NB4 (cell line): Measurements from ENCODE around the gene PRUNE2.

ENCODE experiments used
- DNase-seq: peaks from one replicate; pipeline ENCODE4 v3.0.0; 2010; ENCODE audit warnings: low read depth
- H3K4me3 ChIP-seq: one replicate; pipeline ENCODE4 v1.5.1; 2011; ENCODE audit warnings: mild to moderate bottlenecking, low read depth, low read length, moderate library complexity
- CTCF ChIP-seq: IDR thresholded peaks from one replicate; pipeline ENCODE4 v1.5.1; 2012; ENCODE audit warnings: low read depth, low read length
- MAX ChIP-seq: IDR thresholded peaks from 2 replicates; pipeline ENCODE4 v1.6.1; 2011; ENCODE audit warnings: low read depth, low read length
- MYC ChIP-seq: IDR thresholded peaks from 2 replicates; pipeline ENCODE4 v1.6.1; 2011; ENCODE audit warnings: low read depth, low read length
- POLR2A ChIP-seq: IDR thresholded peaks from 2 replicates; pipeline ENCODE4 v1.6.1; 2011; ENCODE audit warnings: mild to moderate bottlenecking; ENCODE audit not compliant: insufficient read length; ENCODE audit errors: extremely low read depth

PRUNE2 gene

DNA sequence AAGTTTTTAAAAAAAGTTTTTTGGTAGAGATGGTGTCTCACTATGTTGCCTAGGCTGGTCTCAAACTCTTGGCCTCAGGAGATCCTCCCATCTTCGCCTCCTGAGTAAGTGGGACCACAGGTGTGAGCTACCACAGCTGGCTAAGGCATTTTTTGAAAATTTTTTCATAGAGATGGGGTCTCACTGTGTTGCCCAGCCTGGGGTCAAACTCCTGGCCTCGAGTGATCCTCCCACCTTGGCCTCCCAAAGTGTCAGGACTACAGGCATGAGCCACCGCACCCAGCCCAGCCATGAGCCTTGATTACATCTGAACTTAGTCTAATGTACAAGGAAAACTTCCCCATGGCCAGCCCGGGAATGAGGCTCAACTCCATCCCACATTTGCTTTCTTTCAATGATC is 219.2 kb downstream of the PRUNE2 start:
- no peak for DNase-seq
- TF ChIP-seq MYC, result no peak
- no peak for TF ChIP-seq MAX
- no peak for TF ChIP-seq CTCF
- no peak for TF ChIP-seq POLR2A
- H3K4me3 ChIP-seq, result no peak overlapping the region

GRCh38 chr9:76684213-76684612 is 221.7 kb downstream of the PRUNE2 start:
- DNase-seq, result no peak
- H3K4me3 ChIP-seq, result no peak overlapping the region
- no peak for TF ChIP-seq MYC
- no peak for TF ChIP-seq POLR2A
- no peak for TF ChIP-seq CTCF
- TF ChIP-seq MAX, result no peak

- no peak for DNase-seq
- H3K4me3 ChIP-seq, result no peak overlapping the region
- no peak for TF ChIP-seq POLR2A
- TF ChIP-seq MYC, result no peak
Measured at GRCh38 chr9:76681556-76681955, 224.4 kb downstream of the PRUNE2 start.

GRCh38 chr9:76680716-76681425 is 225.0 kb downstream of the PRUNE2 start:
- TF ChIP-seq MYC (no peak), POLR2A (no peak), CTCF (no peak), MAX (no peak)
- no peak overlapping the region for H3K4me3 ChIP-seq

DNA sequence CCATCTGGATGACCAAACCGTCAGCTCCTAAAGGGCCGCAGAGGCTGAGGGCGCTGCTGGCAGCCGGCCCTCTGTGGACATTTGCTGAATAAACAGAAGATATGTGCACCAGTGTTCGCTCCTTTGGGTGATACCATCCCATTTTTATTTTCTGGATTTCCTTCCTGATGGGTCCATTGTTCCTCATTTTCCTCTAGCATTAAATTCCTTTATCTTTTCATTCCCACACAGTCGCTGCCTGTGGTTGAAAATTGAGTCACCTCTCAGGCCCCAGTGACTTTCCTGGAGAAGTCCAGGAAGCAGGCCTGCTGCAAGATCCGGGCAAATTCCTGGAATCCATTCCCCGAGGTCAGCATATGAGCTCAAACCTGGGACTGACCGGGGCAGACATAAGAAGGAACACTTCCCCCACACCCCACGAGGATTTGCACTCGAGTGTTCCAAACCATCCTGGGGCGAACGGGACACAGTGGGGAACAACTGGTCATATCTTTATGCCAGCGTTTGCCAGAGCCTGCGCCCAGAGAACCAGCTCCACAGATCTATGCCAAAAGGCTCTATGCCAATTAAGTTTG is 228.3 kb downstream of the PRUNE2 start:
- no peak for TF ChIP-seq MYC
- no peak overlapping the region for H3K4me3 ChIP-seq
- DNase-seq, result no peak

More at GRCh38 chr9:76680716-76681425, 225.0 kb downstream of the PRUNE2 start:
- no peak for DNase-seq

- TF ChIP-seq POLR2A, result no peak
- H3K4me3 ChIP-seq, result no peak overlapping the region
- DNase-seq, result no peak
Measured at GRCh38 chr9:76676857-76677256, 229.1 kb downstream of the PRUNE2 start.

DNA sequence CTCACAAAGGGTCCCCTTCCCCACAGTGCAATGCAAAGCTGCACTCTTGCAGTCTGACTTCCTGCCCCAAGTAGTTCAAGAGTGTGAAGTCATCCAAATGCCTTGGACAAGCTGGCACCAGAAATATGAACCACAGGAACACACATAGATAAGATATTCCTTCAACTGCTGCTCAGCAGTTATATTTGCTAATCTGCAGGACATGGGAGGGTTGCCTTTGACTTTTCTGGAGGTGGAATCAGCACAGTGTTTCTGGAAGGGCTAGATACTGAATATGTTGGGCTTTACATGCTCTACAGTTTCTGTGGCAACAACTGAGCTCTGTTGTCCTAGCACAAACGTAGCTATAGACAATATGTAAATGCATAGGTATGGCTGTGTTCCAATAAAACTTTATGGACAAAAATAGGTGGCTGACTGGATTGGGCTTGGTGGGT is 238.4 kb downstream of the PRUNE2 start:
- no peak for TF ChIP-seq CTCF
- no peak for TF ChIP-seq MAX
- TF ChIP-seq POLR2A, result no peak
- TF ChIP-seq MYC, result no peak
- H3K4me3 ChIP-seq, result no peak overlapping the region
- DNase-seq, result no peak
